ENCODE data around the gene KBTBD8.
A peak's percentile ranks its signal among the peaks of the same experiment; 100 is the strongest.

Gene KBTBD8

DNA sequence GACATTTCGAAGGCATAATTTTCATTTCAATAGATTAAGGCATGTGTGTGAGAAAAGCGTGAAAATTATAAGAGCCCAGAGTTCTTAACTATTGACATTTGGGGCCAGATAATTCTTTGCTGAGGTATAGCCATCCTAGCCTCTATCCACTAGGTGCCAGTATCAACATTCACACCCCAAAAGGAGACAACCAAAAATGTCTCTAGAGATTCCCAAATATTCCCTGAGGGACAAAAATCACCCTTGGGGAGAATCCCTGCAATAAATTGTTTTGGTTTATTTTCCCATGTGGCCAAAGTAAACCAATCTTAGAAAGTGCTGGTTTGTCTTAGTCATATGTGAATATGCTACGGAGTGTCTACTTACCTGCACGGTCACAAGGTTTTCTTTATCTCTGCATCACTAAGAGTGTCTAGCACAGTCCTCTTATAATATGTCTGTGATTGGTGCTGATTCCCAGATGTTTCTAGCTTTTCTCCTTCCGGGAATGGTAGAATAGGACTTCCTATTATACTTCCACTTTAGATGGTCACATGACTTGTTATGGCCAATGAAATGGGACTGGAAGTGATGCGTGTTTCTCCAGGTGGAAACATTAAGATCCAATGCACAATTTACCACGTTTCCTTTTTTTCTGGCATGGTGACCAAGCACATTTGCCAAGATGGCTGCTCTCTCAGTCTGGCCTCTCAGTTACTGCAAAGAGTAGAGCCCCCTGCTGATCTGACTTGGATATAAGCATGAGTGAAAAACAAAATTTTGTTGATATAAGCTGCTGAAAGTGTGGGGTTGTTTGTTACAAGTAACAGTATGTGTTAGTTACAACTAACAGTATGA, 8.0 kb upstream of the KBTBD8 start:
- Histone ChIP-seq H2AFZ (ENCODE audit: insufficient read depth, low read length, poor library complexity) (no peak overlapping the region), H3K18ac (ENCODE audit: low read length) (no peak overlapping the region), H3K4me2 (ENCODE audit: low read length) (no peak overlapping the region), H3K36me3 (ENCODE audit: control insufficient read depth in 1 of 2, insufficient read depth in 2 of 2, low read length in 2 of 2) (no peaks in the 10 kb centered on the region), H3K27ac (ENCODE audit: low read depth, low read length) (no peak overlapping the region), H3K79me1 (ENCODE audit: low read length) (no peaks in the 10 kb centered on the region), H2BK12ac (ENCODE audit: low read length) (no peak overlapping the region), H3K4ac (ENCODE audit: low read depth, low read length) (no peak overlapping the region), H2BK5ac (ENCODE audit: low read depth, low read length, poor library complexity) (no peak overlapping the region), H4K91ac (ENCODE audit: low read depth, low read length) (no peak overlapping the region), H3K23ac (ENCODE audit: low read length) (no peak overlapping the region), H4K12ac (ENCODE audit: low read depth, low read length) (no peak overlapping the region), H2AK5ac (ENCODE audit: low read length) (no peak overlapping the region), H3K14ac (ENCODE audit: low read length) (no peak overlapping the region), H3K27me3 (ENCODE audit: insufficient read depth, low read length) (no peaks in the 10 kb centered on the region), H3K4me1 (ENCODE audit: control insufficient read depth in 1 of 2, insufficient read depth in 2 of 2, low read length in 2 of 2) (no peaks in the 10 kb centered on the region), H3K4me3 (ENCODE audit: low read depth, low read length) (no peak overlapping the region), H3K9me3 (ENCODE audit: insufficient read depth, low read depth, low read length) (no peaks in the 10 kb centered on the region), H3K79me2 (ENCODE audit: control insufficient read depth, insufficient read depth, low read length, poor library complexity) (no peaks in the 10 kb centered on the region), H4K8ac (ENCODE audit: low read depth, low read length) (no peak overlapping the region), H2BK120ac (ENCODE audit: insufficient read depth, low read length, poor library complexity) (no peak overlapping the region), H3K9ac (ENCODE audit: low read length) (no peak overlapping the region)
- peak; percentile 20 to 28 for DNase-seq
- WGBS (ENCODE audit: extremely low coverage, insufficient coverage, insufficient read length), result no CpG with 5 or more reads among the region's 7 CpGs

- H3K23ac ChIP-seq (ENCODE audit: low read length), result no peak overlapping the region
- no peaks in the 10 kb centered on the region for H3K4me1 ChIP-seq (ENCODE audit: control insufficient read depth in 1 of 2, insufficient read depth in 2 of 2, low read length in 2 of 2)
- no peaks in the 10 kb centered on the region for H3K79me2 ChIP-seq (ENCODE audit: control insufficient read depth, insufficient read depth, low read length, poor library complexity)
- WGBS (ENCODE audit: extremely low coverage, insufficient coverage, insufficient read length), result no CpG with 5 or more reads among the region's 1 CpG
- no peak overlapping the region for H3K9ac ChIP-seq (ENCODE audit: low read length)
- DNase-seq, result peak; percentile 38 to 63
- no peak overlapping the region for H3K4ac ChIP-seq (ENCODE audit: low read depth, low read length)
- H3K18ac ChIP-seq (ENCODE audit: low read length), result no peak overlapping the region
- H3K27me3 ChIP-seq (ENCODE audit: insufficient read depth, low read length), result no peaks in the 10 kb centered on the region
- H3K14ac ChIP-seq (ENCODE audit: low read length), result no peak overlapping the region
- H2BK12ac ChIP-seq (ENCODE audit: low read length), result no peak overlapping the region
- no peak overlapping the region for H3K4me3 ChIP-seq (ENCODE audit: low read depth, low read length)
- H3K27ac ChIP-seq (ENCODE audit: low read depth, low read length), result no peak overlapping the region
- H2AFZ ChIP-seq (ENCODE audit: insufficient read depth, low read length, poor library complexity), result no peak overlapping the region
- H2BK5ac ChIP-seq (ENCODE audit: low read depth, low read length, poor library complexity), result no peak overlapping the region
- no peak overlapping the region for H2BK120ac ChIP-seq (ENCODE audit: insufficient read depth, low read length, poor library complexity)
- no peaks in the 10 kb centered on the region for H3K79me1 ChIP-seq (ENCODE audit: low read length)
- H4K12ac ChIP-seq (ENCODE audit: low read depth, low read length), result no peak overlapping the region
- H4K91ac ChIP-seq (ENCODE audit: low read depth, low read length), result no peak overlapping the region
- H3K36me3 ChIP-seq (ENCODE audit: control insufficient read depth in 1 of 2, insufficient read depth in 2 of 2, low read length in 2 of 2), result no peaks in the 10 kb centered on the region
- H4K8ac ChIP-seq (ENCODE audit: low read depth, low read length), result no peak overlapping the region
- H3K4me2 ChIP-seq (ENCODE audit: low read length), result no peak overlapping the region
- no peak overlapping the region for H2AK5ac ChIP-seq (ENCODE audit: low read length)
- H3K9me3 ChIP-seq (ENCODE audit: insufficient read depth, low read depth, low read length), result no peaks in the 10 kb centered on the region
Measured at GRCh38 chr3:66991459-66991858, 6.6 kb upstream of the KBTBD8 start.

- Histone ChIP-seq H2AK5ac (ENCODE audit: low read length) (no peak overlapping the region), H3K4me3 (ENCODE audit: low read depth, low read length) (no peak overlapping the region), H2AFZ (ENCODE audit: insufficient read depth, low read length, poor library complexity) (no peak overlapping the region), H3K79me2 (ENCODE audit: control insufficient read depth, insufficient read depth, low read length, poor library complexity) (no peaks in the 10 kb centered on the region), H3K9ac (ENCODE audit: low read length) (no peak overlapping the region), H3K27me3 (ENCODE audit: insufficient read depth, low read length) (no peaks in the 10 kb centered on the region), H3K18ac (ENCODE audit: low read length) (no peak overlapping the region), H2BK120ac (ENCODE audit: insufficient read depth, low read length, poor library complexity) (no peak overlapping the region), H4K8ac (ENCODE audit: low read depth, low read length) (no peak overlapping the region), H4K12ac (ENCODE audit: low read depth, low read length) (no peak overlapping the region), H3K79me1 (ENCODE audit: low read length) (no peaks in the 10 kb centered on the region), H3K27ac (ENCODE audit: low read depth, low read length) (no peak overlapping the region), H2BK5ac (ENCODE audit: low read depth, low read length, poor library complexity) (no peak overlapping the region), H3K9me3 (ENCODE audit: insufficient read depth, low read depth, low read length) (no peaks in the 10 kb centered on the region), H3K4me2 (ENCODE audit: low read length) (no peak overlapping the region), H3K14ac (ENCODE audit: low read length) (no peak overlapping the region), H4K91ac (ENCODE audit: low read depth, low read length) (no peak overlapping the region), H3K23ac (ENCODE audit: low read length) (no peak overlapping the region), H3K4me1 (ENCODE audit: control insufficient read depth in 1 of 2, insufficient read depth in 2 of 2, low read length in 2 of 2) (peaks cover 2 to 5% of the 10 kb centered on the region in 2 experiments), H3K36me3 (ENCODE audit: control insufficient read depth in 1 of 2, insufficient read depth in 2 of 2, low read length in 2 of 2) (no peaks in the 10 kb centered on the region), H2BK12ac (ENCODE audit: low read length) (no peak overlapping the region), H3K4ac (ENCODE audit: low read depth, low read length) (no peak overlapping the region)
- no peak for DNase-seq
- no CpG with 5 or more reads among the region's 3 CpGs for WGBS (ENCODE audit: extremely low coverage, insufficient coverage, insufficient read length)
Measured at GRCh38 chr3:66993082-66993481, 5.0 kb upstream of the KBTBD8 start.

GRCh38 chr3:66994588-66994987, 3.5 kb upstream of the KBTBD8 start:
- H3K4ac ChIP-seq (ENCODE audit: low read depth, low read length), result no peak overlapping the region
- H3K9ac ChIP-seq (ENCODE audit: low read length), result no peak overlapping the region
- H4K8ac ChIP-seq (ENCODE audit: low read depth, low read length), result no peak overlapping the region
- H3K79me1 ChIP-seq (ENCODE audit: low read length), result no peaks in the 10 kb centered on the region
- H2BK120ac ChIP-seq (ENCODE audit: insufficient read depth, low read length, poor library complexity), result no peak overlapping the region
- H3K27me3 ChIP-seq (ENCODE audit: insufficient read depth, low read length), result no peaks in the 10 kb centered on the region
- no peak overlapping the region for H2AFZ ChIP-seq (ENCODE audit: insufficient read depth, low read length, poor library complexity)
- H2AK5ac ChIP-seq (ENCODE audit: low read length), result no peak overlapping the region
- H4K91ac ChIP-seq (ENCODE audit: low read depth, low read length), result no peak overlapping the region
- H3K23ac ChIP-seq (ENCODE audit: low read length), result no peak overlapping the region
- no peak overlapping the region for H3K27ac ChIP-seq (ENCODE audit: low read depth, low read length)
- no peak overlapping the region for H3K4me2 ChIP-seq (ENCODE audit: low read length)
- no peak overlapping the region for H3K18ac ChIP-seq (ENCODE audit: low read length)
- no peak overlapping the region for H4K12ac ChIP-seq (ENCODE audit: low read depth, low read length)
- H3K14ac ChIP-seq (ENCODE audit: low read length), result no peak overlapping the region
- no peak overlapping the region for H3K4me3 ChIP-seq (ENCODE audit: low read depth, low read length)
- H3K4me1 ChIP-seq (ENCODE audit: control insufficient read depth in 1 of 2, insufficient read depth in 2 of 2, low read length in 2 of 2), result peaks cover 2 to 5% of the 10 kb centered on the region in 2 experiments
- H2BK5ac ChIP-seq (ENCODE audit: low read depth, low read length, poor library complexity), result no peak overlapping the region
- no peaks in the 10 kb centered on the region for H3K79me2 ChIP-seq (ENCODE audit: control insufficient read depth, insufficient read depth, low read length, poor library complexity)
- H3K36me3 ChIP-seq (ENCODE audit: control insufficient read depth in 1 of 2, insufficient read depth in 2 of 2, low read length in 2 of 2), result no peaks in the 10 kb centered on the region
- WGBS (ENCODE audit: extremely low coverage, insufficient coverage, insufficient read length), result no CpG with 5 or more reads among the region's 1 CpG
- no peak for DNase-seq
- H2BK12ac ChIP-seq (ENCODE audit: low read length), result no peak overlapping the region
- no peaks in the 10 kb centered on the region for H3K9me3 ChIP-seq (ENCODE audit: insufficient read depth, low read depth, low read length)
